ENCODE results near the gene PALLD.

Gene PALLD

DNA sequence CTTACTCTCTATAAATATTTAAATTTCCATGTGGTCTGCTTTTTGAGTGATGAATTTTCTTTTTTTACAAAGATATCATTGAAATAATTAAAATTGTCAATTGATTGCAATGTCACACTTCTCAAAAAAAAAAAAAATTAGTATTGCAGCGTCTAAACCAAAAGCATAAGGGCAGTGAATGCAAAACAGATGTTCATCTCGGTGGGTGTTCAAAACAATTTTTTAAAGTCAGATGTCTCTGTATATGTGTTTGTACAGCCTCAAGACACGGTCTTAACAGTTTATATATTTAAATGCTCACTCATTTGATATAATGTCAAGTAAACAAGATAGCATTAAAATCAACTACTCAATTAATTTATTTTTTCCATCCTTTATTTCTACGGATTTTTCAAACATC lies 52.3 kb downstream of the PALLD start:
- no peak overlapping the region for H3K4me3 ChIP-seq (ENCODE audit: low read length)
- TF ChIP-seq, protein P1, sequence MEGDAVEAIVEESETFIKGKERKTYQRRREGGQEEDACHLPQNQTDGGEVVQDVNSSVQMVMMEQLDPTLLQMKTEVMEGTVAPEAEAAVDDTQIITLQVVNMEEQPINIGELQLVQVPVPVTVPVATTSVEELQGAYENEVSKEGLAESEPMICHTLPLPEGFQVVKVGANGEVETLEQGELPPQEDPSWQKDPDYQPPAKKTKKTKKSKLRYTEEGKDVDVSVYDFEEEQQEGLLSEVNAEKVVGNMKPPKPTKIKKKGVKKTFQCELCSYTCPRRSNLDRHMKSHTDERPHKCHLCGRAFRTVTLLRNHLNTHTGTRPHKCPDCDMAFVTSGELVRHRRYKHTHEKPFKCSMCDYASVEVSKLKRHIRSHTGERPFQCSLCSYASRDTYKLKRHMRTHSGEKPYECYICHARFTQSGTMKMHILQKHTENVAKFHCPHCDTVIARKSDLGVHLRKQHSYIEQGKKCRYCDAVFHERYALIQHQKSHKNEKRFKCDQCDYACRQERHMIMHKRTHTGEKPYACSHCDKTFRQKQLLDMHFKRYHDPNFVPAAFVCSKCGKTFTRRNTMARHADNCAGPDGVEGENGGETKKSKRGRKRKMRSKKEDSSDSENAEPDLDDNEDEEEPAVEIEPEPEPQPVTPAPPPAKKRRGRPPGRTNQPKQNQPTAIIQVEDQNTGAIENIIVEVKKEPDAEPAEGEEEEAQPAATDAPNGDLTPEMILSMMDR (conservative IDR thresholded peaks at IDR 0.05; ENCODE audit: low read length) = no peak
- peak; percentile 33 for DNase-seq (ENCODE audit: low read depth)

DNA sequence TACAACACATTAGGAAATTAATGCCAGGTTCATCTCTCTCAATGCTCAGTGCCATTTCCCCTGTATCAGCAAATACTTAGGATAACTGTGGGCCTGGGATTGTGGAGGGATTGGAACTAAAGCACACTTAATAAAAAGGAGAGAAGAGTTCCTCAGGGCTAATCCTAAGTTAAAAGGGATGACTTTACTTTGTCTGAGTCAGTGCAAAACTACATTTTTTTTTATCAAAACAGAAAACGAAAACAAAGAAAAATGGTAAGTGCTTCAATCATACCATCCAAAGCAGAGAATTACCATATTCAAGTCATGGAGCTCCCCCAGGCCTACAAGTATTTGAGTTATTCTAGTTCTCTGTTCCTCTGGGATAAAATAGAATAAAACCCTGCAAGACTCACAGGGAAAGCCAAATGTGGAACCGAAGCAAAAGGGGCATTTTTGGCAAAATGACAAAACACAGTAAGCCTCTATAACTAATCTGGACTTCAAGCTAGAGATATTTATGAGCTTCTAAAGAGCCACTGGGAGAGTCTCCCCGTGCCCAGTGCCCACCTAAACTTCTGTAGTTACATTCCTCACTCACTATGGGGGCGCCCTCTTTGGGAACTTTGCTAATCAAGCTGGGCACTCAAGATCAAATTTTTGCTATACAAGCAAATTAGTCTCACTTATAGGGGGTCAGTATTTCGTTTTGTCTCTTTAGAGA lies 53.4 kb downstream of the PALLD start:
- DNase-seq (ENCODE audit: low read depth) = peak; percentile 62
- no peak overlapping the region for H3K4me3 ChIP-seq (ENCODE audit: low read length)
- TF ChIP-seq, protein P1 (conservative IDR thresholded peaks at IDR 0.05; ENCODE audit: low read length) = 0 out of 2 replicates have a peak, but pooled peaks have one; percentile 10

DNA sequence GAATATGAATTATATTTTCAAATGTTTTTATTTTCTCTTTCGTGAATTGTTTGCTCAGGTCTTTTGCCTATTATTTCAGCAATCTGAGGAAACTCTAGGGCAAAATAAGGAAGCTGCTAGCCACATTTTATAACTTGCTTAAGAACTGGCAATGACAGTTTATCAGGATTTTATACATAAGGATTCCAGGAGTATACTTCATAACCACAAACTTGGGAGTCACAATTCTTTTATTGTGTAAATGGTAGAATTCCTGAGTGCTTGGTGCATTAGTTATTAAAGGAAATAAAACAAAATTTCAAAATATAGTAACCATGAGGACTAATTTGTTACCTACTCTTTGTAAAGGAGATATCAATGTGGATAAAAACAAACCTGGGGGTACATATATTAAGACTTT lies 54.4 kb downstream of the PALLD start:
- no peak overlapping the region for H3K4me3 ChIP-seq (ENCODE audit: low read length)
- TF ChIP-seq, protein P1 (conservative IDR thresholded peaks at IDR 0.05; ENCODE audit: low read length) = no peak
- DNase-seq (ENCODE audit: low read depth) = peak; percentile 92

DNA sequence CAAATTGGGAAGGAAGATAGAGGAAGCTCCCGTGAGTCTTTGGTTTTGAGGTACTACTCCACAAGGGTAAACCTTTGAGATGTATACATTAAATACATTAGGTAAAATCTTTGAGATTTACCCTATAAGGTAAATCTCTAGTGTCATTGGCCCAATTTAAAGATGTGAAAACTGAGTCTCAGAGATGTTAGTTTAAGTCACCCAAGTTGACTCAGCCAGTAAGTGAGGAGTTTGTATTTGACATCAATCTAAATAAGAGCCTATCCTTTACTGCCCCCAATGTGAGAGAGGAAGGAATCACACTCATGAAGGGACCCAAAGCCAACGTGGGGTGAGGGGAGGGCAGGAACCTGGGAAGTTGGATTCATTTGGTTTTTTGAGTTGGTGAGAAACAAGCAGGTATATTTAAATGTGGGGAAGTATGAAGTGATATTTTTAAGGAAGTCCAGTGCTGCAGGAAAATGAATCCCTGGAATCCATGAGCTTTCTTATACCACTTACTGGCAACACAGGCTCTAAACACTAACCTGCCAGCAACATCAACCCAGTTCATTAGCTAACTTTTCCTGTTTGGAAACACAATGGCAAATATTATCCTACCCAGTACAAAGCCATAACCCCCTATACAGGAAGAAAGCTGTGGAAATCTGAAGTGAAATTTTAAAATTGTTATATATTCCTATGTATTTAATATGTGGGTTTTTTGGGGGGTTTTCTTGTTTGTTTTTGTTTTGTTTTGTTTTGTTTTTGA lies 55.3 kb downstream of the PALLD start:
- H3K4me3 ChIP-seq (ENCODE audit: low read length) = no peak overlapping the region
- TF ChIP-seq, protein P1 (conservative IDR thresholded peaks at IDR 0.05; ENCODE audit: low read length) = 0 out of 2 replicates have a peak, but pooled peaks have one; percentile 6
- no peak for DNase-seq (ENCODE audit: low read depth)

DNA sequence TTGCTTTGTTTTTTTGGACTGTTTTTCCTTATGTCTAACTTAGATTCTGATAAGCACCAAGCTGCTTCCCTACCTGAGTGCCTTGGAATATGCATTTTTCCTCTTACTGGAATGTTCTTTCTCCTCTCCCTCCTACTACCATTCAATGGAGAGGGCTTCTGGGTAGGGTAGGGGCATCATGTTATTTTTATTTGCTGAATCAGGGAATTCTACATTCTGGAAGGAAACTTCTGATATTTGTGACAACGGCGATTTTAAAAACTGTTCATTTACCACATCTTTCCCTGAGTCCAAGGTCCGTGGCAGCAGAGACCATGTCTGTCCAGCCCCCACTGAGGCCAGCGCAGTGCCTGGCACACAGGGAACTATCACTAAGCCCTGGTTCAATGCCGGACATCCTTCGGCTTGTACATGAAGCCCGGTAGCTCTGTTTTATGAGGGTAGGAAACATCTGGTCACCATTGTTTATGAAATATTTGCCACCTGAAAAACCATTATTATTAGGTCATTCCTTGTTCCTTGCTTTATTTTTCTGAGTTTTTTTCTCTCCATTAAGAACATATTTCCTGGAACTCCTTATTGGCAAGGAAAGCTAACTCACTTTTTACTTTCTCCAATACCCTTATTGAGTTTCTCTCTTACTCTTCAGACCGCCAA lies 57.0 kb downstream of the PALLD start:
- DNase-seq (ENCODE audit: low read depth) = no peak
- TF ChIP-seq, protein P1 (conservative IDR thresholded peaks at IDR 0.05; ENCODE audit: low read length) = no peak
- H3K4me3 ChIP-seq (ENCODE audit: low read length) = no peak overlapping the region

DNA sequence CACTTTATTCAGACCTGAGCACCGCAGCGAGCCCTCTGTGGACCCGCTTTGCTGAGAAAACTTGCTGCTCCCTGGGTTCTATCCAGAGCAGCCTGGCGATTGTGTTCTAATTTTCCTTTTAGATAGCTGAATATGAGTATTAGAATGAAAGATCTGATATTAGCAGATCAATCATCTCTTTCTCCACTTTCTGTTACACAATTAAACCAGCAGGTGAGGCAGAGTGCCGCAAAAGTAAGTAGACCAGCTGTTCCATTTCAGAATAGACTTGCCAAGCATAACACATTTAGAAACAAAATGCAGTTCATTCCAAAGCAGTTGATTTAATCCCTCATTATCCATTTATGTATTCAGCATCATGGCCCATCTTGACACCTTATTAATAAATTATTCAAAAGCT lies 58.6 kb downstream of the PALLD start:
- no peak for DNase-seq (ENCODE audit: low read depth)
- TF ChIP-seq, protein P1 (conservative IDR thresholded peaks at IDR 0.05; ENCODE audit: low read length) = no peak

More for the DNA sequence above, 58.6 kb downstream of the PALLD start:
- H3K4me3 ChIP-seq (ENCODE audit: low read length) = no peak overlapping the region

Measured in AG10803 (cell line).